HCEC 1CT (cell line): ENCODE measurements around the gene AGAP1.
A peak's percentile ranks its signal among the peaks of the same experiment; 100 is the strongest.

Source experiments
- DNase-seq: peaks from one replicate; pipeline ENCODE4 v3.0.0-alpha.2; 2017

The AGAP1 gene

DNA sequence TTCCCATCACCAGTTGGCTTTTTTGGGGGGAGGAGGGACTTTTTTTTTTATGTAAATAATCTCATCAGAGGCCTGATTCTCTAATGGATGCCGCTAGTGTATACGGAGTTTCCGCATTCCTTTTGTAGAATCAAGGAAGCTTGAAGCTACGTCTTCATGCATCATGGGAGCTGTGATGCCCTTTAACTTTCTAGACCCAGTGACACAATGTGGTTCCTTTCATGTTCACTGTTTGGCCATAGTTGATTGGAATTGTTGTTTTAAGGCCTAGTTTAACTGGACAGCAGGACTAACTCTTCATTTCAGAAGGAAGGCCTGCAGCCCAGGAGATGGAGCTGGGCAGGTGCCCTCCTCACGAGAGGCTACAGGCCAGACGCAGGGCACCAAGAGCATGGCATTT lies 287.9 kb downstream of the AGAP1 start:
- no peak for DNase-seq

DNA sequence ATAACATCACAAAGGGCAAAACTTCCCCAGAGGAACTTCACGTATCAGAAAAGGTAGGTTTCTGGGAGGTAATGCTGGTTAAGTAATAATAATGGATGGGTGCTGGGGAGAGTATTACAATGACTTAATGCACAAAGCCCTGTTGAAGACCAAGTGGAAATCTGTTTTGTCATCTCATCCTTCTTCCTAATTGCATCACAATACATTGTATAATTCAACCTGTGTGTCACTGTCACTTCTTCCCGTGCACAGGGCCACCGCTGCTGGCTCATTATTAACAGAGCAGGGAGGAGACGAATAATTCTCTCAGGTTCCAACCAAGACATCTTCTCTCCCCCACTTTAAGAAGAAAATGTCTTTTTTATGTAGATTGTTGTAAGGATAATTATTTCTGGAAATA lies 290.9 kb downstream of the AGAP1 start:
- no peak for DNase-seq

DNA sequence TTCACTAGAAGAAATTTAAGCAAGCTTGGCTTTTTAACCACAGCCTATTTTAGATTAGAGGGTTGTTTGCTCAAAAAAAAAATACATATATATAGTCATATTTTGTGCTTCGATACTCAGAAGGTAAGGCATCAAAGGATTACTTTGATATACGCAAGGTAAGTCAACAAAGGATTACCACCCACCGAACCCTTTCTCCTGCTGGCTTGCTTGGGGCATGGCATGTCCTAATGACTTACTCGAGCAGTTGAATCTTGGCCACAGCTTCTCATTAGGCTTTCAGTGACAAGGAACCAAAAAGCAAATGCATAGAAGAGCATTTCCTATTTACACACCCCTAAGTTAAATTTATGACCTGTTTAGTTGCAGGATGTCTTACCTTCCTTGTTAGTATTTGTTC lies 295.7 kb downstream of the AGAP1 start:
- DNase-seq, result no peak

DNA sequence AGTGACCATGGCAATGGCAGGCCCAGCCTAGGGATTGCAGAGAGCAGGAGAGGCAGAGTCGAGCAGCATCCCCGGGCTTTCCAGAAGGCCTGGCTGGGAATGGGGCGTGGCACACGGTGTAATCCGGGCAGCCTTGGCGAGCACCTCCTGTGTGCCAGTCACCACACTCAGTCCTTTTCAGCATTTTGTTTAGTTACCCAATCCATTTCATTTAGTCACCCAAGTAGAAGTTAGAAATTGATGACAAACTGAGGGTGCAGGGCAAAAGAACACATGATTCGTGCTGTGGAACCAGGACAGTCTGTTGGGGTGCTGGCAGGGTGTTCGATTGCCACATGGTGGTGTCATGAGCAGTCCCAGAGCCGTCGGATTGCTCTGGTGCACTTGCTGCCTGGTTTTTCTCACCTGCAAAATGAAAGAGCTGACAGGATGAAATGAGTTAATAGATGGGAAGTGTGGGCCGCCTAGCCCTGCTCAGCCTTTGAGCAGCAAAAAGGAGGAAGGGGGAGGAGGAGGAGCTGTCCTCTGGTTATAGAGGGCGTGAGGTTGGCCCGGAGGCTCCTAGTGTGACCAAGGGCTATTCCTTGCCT lies 299.4 kb downstream of the AGAP1 start:
- peak; percentile 34 for DNase-seq

DNA sequence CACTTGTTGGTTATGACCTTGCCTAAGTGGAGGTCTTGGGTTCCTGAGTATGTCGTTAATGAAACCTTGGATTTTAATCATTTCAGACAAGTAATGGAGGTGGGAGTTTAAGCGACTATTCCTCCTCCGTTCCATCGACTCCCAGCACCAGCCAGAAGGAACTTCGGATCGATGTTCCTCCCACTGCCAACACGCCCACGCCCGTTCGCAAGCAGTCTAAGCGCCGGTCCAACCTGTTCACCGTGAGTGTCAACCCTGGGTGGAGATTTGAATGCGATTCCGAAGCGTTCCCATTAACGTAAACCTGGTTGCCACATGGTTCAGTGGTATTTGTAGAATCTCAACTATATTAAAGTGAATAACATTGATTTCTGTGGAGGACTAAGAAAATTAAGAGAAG lies 305.4 kb downstream of the AGAP1 start:
- no peak for DNase-seq

DNA sequence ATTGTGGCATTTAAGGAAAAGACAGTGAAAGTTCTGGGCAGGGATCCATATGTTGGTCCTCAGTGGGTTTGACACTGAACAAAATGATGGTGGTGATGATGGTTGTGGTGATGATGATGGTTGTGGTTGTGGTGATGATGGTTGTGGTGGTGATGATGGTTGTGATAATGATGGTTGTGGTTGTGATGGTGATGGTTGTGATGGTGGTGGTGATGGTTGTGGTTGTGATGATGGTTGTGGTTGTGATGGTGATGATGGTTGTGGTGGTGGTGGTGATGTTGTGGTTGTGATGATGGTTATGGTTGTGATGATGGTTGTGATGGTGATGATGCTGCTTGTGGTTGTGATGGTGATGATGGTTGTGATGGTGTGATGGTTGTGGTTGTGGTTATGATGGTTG lies 308.7 kb downstream of the AGAP1 start:
- no peak for DNase-seq

DNA sequence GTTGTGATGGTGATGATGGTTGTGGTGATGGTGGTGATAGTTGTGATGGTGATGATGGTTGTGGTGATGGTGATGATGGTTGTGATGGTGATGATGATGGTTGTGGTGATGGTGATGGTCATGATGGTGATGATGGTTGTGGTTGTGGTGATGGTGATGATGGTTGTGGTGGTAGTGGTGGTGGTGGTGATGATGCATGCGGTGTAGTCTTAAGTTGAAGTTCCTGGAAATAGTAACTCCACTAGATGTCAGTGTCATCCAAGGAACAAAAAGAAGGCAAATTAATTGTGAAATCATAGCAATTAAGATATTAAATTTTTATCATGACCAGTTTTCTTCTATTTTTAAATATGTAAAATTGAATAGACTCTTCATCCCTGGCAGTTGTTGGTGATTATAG lies 309.2 kb downstream of the AGAP1 start:
- no peak for DNase-seq

DNA sequence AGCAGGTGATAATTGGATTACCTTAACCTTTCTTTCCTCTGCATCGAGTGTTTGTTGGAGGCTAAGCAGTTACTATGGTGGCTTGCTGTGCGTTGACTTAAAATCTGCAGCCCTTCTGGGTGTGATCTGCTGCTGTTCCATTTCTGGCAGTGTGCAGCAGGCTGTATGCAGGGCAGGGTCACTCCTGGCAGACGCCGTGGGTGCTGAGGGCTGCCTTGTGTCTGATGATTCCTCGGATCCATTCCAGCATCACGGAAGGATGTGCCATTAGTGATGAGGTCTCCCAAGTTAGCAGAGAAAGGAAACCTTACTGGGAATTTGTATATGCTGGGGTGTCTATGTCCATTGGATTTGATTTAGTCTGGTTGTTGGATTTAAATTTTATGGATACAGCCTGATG lies 310.8 kb downstream of the AGAP1 start:
- no peak for DNase-seq

DNA sequence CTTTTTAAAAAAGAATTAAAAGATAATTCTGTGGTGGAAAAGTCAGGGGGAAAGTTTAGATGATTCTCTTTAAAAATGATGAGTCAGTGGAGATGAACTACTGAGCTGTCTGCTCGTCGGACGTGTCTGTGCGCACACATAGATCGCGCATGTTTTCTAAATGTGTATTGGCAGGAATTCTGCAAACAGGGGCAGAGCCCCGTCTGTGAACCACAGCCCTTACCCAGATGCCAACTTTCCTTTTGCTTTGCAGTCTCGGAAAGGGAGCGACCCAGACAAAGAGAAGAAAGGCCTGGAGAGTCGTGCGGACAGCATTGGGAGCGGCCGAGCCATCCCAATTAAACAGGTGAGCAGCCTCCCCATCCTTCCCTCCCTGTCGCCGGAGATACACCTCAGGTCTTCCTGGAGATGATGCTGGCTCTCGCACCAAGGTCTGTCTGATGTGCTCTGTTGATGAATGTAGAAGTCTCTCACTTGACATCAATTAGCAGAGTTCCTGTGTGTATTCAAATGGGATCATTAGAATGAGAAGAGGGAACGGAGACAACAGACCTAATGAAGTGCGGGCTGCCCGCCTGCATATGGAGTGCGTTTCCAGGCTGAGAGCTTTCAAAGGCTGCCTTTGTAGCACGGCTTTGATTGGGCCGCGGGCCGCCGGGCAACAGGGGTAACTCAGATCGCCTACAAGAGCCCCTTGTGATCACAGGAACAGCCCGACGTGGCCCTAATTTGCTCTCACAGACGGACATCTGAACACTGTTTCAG lies 313.3 kb downstream of the AGAP1 start:
- no peak for DNase-seq

DNA sequence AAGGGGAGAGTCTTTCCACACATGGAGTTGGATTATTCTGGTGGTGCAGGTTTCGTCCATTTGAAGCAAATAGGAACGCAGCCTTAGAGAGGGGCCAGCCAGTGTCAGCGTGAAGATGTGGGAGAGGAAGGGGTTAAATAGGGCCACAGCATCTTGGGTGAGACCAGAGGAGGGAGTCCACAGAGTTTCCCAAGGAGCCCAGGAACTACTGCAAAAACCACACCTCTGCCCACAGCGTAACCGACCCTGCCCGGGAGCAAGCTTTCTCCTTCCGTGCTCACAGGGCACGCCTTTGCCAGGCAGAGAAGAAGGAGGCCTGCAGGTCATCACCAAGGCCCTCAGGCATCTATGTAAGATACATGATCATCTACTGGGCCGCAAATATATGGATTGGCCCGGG lies 314.5 kb downstream of the AGAP1 start:
- no peak for DNase-seq

DNA sequence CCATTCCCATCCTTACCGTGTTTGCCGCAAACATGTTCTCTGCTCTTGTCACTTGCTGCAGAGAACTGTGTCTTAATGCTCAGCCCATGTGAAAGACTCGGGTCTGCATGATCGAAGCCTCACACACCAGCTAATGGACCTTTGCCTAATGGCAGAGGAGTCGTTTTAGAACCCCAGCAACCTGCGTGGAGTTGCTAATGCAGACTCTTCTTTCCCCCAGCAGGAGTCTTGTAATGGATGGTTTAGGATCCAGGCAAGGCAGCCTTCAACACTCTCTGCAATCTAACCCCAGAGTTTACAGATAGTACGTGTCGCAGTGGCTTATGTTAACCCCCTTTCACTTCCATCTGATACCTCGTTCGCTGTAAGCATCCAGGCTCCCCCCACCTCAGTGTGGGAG lies 316.4 kb downstream of the AGAP1 start:
- DNase-seq, result no peak

DNA sequence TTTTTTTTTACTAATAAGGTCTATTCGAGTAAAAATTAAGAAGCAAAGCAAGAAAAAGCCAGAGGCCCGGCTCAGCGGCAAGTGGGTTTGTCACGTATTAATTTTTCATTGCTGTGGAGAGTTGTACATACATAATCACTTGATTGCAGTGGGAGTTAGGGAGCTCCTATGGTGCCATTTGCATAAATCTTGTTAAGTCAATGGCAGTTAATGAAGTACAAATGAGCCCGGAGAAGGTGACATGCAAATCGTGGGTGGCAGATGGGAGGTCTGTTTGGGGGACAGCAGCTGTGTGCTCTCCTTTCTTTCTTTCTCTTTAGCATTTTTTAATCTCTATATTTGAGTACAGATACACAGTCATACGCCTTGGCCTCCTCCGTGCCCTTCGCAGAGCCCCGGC lies 317.0 kb downstream of the AGAP1 start:
- DNase-seq, result no peak

DNA sequence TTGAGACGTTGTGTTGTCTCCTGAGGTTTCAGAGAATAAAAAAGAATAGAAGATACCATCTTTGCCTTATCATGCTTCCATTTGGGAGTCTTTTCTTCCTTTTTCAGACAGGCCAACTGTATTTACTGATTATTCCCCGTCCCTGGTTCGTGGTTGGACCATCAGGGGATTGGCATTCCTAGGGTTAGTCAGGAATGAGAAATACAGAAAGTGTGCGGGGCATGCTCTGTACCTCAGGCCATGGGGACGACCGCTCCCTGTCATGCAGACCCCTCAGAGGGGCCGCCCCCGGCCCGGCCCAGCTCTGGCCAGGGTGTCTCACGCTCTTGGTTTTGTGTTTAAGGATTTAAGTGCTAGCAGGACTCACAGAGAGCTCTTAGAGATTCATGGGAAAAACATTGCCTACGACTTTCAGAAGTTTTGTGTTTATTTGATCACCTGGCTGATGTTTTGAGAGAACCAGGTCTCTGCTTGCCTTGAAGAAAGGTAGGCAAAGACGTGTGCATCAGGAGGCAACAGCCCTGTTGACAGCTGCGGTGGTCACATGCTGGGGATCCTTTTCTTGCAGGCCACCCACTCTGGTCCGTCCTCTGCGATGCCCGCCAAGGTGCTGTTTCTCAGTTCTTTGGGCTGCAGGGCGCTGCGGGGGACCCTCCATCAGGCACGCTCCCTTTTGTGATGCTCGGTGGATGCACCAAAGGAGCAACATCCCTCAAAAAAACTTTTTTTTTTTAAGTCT lies 317.8 kb downstream of the AGAP1 start:
- DNase-seq, result no peak

DNA sequence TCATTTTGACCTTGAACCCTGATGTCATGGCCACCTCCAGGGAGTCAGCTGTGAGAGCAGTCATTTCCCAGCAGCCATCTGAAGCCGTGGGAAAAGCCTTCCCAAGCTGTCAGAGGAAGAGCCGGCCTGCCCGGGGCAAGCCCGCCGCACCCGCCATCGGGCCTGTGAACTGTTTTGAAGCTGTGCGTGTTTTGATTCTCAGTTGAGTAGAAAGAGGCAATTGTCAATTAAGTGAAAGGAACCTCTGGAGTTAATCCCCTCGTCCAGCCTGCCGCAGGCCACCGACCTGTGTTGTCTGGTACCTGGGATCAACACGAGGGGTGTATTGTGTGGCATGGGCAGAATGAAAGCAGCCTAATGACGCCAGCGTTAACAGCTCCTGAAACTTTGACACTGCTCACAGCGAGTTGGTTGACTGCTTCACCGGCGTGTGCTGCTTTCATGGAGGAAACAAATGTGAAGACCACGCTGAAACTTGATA lies 318.4 kb downstream of the AGAP1 start:
- DNase-seq, result no peak

DNA sequence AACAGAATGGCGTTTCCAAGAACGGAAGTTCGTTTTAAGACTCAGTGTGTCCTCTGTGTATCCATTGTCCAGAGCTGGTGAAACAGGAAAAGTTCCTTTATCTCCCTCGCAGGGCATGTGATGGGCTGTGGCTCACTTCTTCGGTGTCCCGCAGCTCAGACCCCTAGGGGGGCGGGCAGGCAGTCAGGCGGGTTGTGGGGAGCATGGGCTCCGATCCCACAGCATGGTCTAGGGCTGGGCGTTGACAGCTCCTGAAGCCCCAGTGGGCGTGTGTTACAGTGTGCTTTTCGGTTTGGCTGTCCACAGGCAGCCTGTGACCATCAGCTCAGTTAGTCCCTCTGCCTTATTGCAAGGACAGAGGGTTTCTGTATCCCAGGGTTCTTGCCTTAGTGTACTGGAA lies 319.6 kb downstream of the AGAP1 start:
- no peak for DNase-seq

DNA sequence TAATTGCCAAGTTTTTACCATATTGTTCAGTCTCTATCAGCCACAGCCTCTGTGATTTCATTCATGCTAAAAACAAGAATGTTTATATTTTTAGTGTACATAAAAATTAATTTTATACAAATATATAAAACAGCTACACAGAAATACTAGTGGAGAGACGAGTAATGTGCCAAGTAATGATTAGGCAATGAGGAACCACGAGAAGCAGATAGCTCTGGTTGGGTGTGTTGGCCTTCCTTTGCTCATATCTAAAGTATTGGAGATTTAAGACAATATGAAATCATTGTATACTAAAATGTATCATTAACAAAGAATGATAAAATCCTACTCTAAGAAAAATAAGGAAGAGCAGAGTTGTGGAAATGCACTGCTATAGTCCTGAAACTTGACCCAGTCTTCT lies 326.7 kb downstream of the AGAP1 start:
- no peak for DNase-seq

DNA sequence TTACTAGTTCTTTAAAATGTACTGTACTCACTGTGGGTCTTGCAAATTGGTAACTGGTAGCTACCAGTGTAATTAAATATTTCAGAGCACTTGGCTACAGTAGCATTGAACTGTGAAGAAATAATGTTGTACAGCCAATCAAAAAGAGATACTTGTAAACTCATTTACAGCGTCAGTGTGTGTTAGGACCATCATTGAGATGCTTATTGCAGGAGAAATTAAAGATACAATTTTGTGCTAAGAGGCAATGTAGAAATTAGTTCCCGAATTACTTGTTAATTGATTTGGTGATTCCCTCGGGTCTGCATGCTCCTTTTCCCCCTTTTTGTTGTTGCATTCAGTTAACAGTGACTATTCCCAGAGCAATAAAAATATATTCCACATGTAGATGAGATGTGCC lies 330.5 kb downstream of the AGAP1 start:
- DNase-seq, result no peak

DNA sequence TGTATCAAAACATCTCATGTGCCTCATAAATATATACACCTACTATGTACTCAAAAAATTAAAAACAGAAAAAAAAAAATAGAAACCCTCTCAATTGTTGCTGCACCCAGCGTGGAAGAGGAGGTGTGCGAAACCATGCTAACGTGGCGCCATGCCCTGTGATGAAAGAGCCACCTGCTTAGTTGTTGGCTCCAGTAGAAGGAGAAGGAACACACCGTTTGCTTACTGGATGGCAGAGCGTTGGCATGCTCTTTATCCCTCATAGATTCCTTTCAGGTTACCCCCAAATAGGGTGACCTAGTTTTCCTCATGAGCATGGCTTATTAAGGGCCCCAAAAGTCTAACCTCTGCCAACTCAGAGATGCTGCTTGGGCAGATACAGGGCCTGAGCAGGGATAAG lies 332.1 kb downstream of the AGAP1 start:
- DNase-seq, result no peak

DNA sequence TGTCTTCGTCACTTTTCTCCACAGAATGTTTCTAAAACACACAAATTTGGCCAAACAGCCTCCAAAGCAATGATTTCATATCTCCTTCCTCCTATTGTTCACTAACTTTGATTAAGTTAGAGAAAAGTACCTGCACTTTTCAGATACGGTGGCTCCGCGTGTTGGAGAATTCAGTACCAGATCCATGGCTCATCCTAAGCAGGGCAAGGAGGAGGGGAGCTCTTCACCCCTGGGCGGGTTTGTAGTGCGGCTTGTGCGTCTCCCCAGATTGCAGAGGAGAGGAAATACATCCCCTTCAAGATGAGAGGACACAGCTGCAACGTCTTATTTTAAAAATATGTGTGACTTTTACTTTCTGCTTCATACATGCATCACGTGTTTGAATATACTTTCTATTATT lies 333.0 kb downstream of the AGAP1 start:
- DNase-seq, result no peak

DNA sequence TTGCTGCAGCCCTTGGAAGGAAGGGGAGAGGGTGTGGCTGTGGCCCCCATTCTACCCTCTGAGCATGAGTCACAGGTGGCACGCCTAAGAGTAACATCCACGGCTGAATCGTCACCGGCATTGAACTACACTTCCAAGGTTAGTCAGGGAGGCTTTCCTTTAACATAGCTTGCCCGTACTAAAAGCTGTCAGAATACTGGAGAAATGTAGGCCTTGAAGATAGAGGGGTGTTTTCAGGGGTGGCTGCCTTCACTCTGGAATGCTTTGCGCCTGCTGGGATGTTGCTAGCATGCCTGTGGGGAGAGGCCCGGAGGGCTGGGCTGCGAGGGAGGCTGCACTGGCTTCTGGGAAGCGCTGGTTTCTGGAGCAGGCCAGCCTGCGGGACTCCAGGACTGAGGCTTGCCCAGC lies 333.7 kb downstream of the AGAP1 start:
- peak; percentile 60 for DNase-seq

DNA sequence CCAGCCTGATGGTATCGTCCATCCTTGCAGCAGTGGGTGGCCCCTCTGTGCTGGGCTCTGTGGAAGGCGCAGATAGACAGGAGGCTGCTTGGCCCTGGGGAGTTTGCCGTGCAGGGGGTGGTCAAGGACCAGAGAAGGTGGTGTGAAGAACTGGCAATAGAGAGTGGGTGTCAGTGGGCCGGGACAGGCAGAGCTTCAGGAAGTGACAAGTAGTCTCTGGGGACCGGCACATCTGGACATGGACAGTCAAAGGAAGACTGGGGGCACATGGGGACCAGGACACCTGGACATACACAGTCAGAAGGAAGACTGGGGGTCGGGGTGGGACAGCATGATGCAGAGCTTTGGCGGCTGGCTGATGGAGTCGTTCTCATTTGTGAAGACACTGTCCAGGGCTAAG lies 335.9 kb downstream of the AGAP1 start:
- DNase-seq, result no peak

DNA sequence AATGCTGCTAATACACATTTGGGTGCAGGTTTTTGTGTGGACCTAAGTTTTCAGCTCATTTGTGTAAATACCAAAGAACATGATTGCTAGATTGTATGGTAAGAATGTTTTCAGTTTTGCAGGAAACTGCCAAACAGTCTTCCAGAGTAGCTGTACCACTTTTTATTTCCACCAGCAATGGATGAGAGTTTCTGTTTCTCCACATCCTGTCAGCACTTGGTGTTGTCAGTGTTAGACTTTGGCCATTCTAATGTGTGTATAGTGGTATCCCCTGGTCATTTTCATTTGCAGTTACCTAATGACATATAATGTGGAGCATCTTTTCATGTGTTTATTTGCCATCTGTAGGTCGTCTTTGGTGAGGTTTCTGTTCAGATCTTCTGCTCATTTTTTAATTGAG lies 337.9 kb downstream of the AGAP1 start:
- no peak for DNase-seq

DNA sequence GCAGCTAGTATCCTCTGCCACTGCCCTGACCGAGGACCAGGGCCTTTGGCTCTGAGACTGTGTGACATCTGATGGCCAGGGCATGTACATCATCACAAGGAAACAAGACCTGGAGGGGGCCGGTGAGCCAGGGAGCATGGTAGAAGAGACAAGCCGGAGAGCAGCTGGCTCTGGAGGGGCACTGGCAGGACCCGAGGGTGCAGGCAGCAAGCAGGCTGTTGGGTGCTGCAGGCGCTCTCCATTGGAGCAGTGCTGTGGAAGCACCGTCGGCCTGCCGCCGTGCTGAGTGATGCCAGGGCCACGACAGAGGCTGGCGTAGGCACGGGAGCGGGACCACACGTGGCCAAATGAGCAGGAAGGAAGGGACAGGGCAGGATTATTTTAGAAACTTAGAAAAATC lies 339.1 kb downstream of the AGAP1 start:
- DNase-seq, result no peak

DNA sequence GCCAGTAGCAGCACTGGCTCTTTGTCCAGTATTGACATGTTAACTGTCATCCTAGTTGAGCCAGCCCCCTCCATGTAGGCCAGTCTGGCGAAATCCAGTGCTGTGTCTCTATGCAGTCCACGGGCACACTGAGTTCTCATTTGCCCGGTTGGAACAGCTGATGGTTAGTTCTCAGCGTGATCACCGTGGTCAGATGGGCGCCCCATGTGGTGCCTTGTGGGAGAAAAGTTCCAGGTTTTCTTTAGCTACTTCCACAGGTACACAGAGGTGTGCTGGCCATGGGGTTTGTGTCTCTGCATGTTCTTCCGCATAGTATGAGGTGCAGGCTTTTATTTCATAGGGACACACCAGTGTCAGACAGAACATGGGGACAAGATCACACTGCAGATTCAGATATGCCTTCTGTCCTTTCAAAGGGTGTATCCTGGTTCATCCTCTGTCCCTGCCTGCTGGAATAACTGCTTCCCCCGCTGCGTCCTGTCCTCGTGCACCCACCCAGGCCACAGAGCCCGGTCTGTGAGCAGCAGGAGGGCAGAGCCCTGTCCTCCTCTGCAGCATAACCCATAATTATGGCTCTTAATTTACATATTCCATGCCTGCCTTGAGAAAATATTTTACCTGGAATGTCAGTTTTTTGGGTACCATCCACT lies 340.3 kb downstream of the AGAP1 start:
- DNase-seq, result no peak
